Fibroblast of skin of back (primary cell): ENCODE measurements around the gene BRAT1. TPM values are rescaled to one million over a fixed set of nuclear protein-coding genes. Genes with fewer than 3 reads are reported as not detected.
"Not testable (repeated sequence)": the region's sequence is repeated elsewhere in the genome, so short reads cannot be mapped to it uniquely, and the experiment has no call there.

Experiments used
- DNase-seq: peaks from one replicate; pipeline ENCODE4 v3.0.0-alpha.2; 2013
- polyA plus RNA-seq, 2 experiments: library from polyadenylated mRNA; unstranded; fragments of 120-200 nt; gene quantifications; one replicate each; pipeline ENCODE4 v1.2.1, GENCODE V29; 2013; ENCODE audit not compliant: insufficient read length in 2 of 2

Gene BRAT1
- polyA plus RNA-seq (2013, experiment 1 of 2; ENCODE audit: insufficient read length), result 21.3 TPM
- 14.7 TPM for polyA plus RNA-seq (2013, experiment 2 of 2; ENCODE audit: insufficient read length)

GRCh38 chr7:2555121-2556052 is at the start of gene BRAT1:
Gene BRAT1 (minus strand): TSS chr7:2555524. CDS start chr7:2554431, 1,093 bp downstream.
- peak; percentile 92 for DNase-seq

- no peak for DNase-seq
These were observed 49.4 kb upstream of the BRAT1 start for GRCh38 chr7:2604608-2605174.

DNA sequence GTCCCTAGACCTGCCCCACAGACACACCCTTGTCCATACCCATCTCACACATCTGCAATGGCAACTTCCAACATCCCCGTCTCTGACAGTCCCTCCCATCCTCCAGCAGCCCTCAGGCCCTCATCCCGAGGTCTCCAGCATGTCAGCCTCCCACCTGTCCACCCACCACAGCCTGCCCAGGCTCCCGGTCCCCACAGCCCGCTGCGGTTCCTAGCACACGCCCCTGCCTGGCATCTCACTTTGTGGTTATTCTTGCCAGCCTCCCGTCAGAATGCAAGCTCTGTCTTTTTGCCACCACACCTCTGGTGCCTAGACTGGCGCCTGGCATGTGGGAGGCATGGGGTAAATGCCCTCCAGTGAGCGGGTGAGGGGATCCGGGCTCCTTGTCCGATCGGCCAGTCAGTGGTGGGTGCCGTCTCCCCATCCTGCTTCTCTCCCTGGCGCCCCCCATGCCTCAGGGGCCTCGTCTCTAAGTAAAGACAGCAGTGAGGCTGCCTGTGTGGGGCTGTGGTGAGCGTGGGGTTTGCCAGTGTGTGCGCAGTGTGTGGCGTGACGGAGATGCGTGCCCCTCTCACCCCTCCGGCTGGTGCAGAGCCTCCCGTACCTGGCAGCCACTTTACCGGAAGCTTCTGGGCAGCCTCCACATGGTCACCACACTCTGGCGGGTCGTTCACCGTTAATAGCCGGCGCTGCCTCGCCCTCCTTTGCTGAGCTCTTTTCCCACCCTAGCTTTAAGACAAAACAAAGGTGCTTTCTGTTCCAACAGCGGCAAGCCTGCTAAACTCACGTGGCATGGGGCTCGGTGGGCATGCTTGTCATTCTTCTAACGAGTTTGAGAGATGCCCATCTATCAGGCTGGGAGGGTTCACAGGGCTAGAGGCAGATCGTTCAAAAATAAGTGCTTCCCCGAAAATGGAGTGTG is 48.0 kb upstream of the BRAT1 start:
- no peak for DNase-seq

- DNase-seq, result no peak
These were observed 47.2 kb upstream of the BRAT1 start for GRCh38 chr7:2602406-2603043.

- no peak for DNase-seq
These were observed 46.6 kb upstream of the BRAT1 start for GRCh38 chr7:2601907-2602306.

- DNase-seq, result no peak
These were observed 45.7 kb upstream of the BRAT1 start for GRCh38 chr7:2601065-2601464.

GRCh38 chr7:2598154-2598823 is 43.0 kb upstream of the BRAT1 start:
- DNase-seq, result no peak

GRCh38 chr7:2597273-2597640 is 41.9 kb upstream of the BRAT1 start:
- DNase-seq, result no peak

DNA sequence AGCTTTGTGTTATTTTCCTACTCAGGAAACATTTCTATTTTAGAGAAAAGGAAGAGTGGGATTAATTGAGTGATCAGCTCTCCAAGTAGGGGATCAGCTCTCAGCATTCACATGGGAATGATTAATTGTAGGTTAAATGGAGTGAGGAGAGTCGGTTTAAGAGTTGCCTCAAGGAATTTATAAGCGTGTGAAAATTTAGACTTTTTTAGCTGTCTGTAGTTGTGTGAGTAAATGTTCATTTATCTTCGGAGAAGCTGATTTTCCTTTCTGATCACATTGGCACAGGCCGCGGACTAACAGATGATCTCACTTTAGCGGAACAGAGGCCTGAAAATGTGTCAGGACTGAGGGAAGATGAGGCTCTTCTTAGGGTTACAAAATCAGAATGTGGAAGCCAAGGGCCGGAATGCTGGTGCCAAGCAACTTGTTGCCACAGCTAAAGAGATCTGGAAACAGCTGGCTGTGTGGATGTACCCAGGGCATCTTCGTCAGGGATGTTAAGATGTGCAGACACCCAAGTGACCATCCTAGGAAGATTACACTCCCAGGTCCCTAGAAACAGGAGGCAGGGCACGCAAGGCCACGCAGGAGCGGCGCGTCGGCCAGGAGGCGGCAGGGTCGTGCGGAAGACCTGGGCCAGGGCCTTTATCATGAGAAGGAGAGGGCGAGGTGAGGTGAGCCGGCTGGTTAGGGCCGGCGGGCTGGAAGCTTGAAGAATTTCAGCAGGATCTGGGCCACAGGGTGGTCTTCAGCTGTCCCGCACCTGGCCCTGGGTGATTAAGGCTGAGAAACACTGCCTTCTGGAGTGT is 41.3 kb upstream of the BRAT1 start:
- DNase-seq, result no peak

DNA sequence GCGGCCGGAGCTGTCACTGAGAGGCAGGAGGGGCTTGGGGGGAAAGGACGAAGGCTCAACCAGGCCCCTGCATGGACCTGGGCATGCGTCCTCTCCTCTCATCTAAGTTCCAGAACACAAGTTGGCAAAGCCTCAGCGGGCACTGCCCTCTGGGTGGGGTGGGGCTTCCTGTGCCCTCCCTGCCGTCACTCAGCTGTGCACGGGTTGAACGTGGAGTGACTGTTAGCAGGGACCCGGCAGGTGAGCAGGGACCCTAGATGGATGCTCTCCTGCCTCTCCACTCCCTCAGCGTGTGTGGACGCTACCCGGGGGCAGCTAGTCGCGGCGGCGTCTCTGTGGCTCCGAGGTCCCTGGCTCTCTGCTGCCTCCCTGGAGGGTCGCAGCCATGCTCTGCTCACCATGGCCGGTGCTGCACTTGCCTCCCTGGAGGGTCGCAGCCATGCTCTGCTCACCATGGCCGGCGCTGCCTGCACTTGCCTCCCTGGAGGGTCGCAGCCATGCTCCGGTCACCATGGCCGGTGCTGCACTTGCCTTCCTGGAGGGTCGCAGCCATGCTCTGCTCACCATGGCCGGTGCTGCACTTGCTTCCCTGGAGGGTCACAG is 40.0 kb upstream of the BRAT1 start:
- no peak for DNase-seq

DNA sequence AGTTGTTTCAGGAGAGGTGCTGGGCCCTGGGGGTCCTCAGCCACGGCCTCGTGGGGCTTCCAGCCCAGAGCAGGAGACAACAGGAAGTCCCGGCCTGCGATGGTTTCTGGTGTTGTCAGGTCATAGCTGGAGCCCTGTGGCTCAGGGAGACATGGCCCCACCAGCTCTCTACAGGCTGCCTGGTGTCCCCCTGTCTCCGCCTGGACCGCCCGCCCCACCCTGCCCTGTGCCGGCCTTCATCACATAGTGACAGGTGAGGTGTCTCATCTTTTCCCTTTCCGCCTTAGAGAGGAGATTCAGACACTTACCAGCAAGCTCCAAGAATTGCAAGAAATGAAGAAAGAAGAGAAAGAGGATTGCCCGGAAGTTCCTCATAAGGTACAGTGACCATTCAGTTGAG is 39.3 kb upstream of the BRAT1 start:
- DNase-seq, result no peak

- no peak for DNase-seq
These were observed 37.9 kb upstream of the BRAT1 start for GRCh38 chr7:2593036-2593727.

DNA sequence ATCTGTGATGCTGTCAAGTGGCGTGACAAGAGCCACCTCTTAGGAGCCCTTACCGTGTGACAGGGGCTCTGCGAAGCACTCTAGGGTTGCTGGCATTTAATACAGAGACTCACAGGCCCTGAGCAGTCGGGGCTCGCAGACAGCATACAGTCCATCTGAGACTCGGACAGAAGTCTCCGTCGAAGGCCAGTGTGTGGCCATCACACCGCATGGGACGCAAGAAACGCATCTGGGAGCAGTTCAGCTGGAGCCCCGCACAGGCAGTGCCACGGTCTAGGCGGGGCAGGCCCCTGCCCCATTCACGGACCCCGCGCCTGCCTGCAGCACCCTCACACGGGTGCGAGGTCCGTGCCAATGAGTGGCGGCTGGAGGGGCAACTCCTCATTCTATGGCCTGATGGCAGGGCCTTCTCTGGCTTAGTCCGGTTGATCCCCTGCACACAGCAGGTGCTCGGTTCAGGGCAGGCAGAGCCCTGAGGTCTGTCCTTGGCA is 37.1 kb upstream of the BRAT1 start:
- DNase-seq, result no peak

DNA sequence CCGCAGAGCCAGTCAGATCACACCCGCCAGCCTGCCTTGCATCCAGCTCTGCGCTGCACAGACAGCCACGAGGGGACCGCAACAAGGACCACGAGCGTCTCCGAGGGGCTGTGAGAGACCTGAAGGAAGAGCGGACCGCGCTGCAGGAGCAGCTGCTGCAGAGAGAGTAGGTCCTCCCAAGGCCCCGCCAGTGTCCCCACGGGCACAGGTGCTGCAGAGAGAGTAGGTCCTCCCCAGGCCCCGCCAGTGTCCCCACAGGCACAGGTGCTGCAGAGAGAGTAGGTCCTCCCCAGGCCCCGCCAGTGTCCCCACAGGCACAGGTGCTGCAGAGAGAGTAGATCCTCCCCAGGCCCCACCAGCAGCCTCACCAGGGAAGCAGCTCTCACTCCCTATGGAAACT is 34.6 kb upstream of the BRAT1 start:
- DNase-seq, result not testable (repeated sequence)

DNA sequence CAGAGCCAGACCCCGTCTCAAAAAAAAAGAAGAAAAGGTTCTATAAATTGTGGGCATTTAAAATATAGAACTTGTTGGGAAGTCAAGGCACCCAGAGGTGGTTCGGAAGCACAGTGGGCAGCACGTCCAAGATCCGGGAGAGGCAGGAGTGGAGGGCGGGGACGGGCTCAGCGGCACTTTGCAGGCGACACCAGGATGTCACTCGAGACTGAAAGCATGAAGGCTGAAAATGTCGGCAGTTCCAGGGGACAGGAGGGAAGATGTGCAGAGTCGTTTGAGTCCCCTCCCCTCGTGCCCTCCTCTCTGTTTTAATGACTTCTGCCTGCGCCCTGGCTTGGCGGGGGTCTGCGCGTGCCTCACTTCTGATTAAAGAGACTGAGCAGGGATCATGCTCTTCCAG is 34.0 kb upstream of the BRAT1 start:
- no peak for DNase-seq

DNA sequence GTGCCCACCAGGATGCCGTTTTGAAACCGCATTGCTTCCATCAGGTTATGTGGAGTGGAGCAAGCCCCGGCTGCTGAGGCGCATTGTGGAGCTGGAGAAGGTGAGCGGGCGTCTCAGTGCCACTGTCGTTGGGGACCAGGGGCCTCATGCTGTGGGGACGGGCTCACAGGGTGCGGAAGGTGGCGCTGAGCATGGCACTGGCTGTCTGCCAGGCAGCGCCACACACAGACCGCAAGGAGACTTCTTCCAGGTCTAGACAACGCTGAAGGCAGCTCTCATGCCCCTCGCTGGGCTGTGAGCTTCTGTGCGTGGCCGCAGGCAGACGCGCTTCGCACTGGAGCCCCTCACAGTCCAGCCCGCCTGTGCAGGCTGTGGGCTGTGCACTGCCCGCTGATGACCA is 32.5 kb upstream of the BRAT1 start:
- DNase-seq, result no peak

- DNase-seq, result no peak
These were observed 31.8 kb upstream of the BRAT1 start for GRCh38 chr7:2587134-2587533.

GRCh38 chr7:2586326-2587020 is 31.1 kb upstream of the BRAT1 start:
- DNase-seq, result no peak

DNA sequence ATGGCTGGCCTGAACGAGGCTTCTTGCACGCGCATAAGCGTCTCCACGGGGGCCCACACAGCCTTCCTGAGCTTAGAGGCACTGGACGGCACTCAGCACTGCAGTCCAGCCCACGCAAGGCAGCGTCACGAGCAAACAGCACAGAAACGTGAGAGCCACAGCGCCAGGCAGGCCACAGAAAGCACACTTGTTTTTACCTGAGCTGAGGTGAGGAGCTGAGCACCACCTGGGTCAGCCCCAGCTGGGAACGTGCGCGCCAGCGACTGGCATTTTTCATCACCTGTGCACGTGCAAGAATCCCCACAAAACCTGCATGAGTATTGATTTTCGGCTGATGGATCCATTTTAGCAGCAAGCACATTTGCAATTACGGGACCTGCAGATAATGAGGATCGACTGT is 30.1 kb upstream of the BRAT1 start:
- DNase-seq, result no peak
